ENCODE data around the gene DYRK4.
"Not testable (repeated sequence)": the region's sequence is repeated elsewhere in the genome, so short reads cannot be mapped to it uniquely, and the experiment has no call there.

The DYRK4 gene, protein sequence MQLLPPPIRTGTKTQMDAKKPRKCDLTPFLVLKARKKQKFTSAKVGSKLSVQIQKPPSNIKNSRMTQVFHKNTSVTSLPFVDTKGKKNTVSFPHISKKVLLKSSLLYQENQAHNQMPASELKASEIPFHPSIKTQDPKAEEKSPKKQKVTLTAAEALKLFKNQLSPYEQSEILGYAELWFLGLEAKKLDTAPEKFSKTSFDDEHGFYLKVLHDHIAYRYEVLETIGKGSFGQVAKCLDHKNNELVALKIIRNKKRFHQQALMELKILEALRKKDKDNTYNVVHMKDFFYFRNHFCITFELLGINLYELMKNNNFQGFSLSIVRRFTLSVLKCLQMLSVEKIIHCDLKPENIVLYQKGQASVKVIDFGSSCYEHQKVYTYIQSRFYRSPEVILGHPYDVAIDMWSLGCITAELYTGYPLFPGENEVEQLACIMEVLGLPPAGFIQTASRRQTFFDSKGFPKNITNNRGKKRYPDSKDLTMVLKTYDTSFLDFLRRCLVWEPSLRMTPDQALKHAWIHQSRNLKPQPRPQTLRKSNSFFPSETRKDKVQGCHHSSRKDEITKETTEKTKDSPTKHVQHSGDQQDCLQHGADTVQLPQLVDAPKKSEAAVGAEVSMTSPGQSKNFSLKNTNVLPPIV

DNA sequence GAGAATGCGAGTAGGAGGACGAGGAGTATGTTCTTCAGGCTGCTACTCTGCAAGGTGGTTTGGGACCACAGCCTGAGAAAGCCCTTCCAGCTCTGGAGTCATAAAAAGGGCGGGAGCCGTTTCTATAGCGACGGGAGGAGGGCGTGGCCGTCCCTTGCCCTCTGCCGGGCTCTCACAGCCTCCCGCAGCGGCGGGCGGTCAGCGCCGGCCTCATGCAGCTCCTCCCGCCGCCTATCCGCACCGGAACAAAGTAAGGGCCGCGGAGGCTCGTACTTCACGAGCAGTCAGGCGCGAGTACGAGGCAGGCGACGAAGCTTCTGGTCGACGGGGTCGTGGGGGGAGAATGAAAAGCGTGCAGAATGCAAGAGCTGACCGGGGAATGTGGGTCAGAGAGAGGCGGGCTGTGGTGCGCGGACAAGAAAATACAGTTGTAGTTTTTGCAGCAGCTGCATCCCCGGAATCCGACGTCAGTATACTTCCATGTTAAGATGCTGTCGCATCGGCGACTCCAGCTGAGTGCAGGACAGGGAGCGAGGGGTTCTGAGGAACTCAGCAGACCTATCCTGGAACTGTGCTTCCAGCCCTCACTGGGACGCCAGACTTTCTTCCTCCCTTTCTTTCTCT, at the start of gene DYRK4:
Gene DYRK4 (plus strand): TSS at position 175 of the 624 bp plus-strand sequence. CDS start 38 bp downstream, at position 213.
- DNase-seq = no peak

DNA sequence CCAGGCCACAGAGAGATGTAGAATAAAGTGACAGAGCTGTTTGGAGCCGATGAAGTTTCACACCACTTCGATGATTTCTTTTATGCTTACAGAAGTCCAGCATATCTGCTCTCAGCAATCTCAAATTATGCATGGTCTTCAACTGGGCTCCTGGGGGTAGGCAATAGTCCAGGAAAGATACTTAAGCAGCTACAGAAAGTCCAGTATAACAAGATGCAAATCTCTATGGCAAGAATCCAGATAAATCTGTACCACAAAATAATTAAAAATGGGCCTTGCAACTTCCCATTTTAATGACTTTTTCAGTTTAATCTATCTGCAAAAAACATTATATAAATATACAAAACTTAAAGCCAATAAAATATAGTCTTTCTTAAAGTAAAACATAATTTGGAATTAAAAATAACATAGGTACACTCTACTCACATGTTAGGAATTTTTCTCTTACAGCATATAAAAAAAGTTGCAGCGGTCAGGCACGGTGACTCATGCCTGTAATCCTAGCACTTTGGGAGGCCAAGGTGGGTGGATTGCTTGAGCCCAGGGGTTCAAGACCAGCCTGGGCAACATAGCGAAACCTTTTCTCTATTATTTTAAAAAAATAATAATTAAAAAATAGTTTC, 43.8 kb upstream of the DYRK4 start:
- DNase-seq = no peak

DNA sequence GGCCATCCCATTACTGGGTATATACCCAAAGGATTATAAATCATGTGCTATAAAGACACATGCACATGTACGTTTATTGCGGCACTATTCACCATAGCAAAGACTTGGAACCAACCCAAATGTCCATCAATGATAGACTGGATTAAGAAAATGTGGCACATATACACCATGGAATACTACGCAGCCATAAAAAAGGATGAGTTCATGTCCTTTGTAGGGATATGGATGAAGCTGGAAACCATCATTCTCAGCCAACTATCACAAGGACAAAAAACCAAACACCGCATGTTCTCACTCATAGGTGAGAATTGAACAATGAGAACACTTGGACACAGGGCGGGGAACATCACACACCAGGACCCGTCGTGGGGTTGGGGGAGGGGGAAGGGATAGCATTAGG, 38.6 kb upstream of the DYRK4 start:
- DNase-seq = not testable (repeated sequence)

DNA sequence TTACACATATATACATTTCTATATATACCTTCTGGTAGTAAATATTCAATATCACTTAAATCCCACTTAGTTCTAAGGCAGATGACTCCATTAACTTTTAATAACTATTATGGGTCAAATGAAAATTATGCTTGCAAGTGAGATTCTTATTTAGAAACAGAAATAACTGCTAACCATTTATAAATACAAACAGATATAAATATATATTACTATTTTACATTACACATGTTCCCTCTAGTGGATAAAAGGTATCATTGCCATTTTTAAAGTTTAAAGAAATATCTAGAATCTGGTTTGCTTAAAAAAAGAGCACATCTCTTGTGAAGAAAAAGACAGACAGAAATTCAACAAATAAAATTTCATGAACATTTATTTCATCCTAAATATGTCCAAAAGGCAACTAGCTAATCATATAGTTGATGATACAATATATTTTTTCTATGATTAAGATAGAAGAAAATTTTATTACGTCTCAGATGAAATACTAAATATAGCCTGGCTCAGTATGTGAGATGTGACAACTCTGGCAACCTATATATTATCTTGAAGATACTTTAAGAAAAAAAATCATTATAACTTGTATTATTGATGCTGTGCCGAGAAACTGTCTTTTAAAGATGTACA, 35.0 kb upstream of the DYRK4 start:
- DNase-seq = no peak

DNA sequence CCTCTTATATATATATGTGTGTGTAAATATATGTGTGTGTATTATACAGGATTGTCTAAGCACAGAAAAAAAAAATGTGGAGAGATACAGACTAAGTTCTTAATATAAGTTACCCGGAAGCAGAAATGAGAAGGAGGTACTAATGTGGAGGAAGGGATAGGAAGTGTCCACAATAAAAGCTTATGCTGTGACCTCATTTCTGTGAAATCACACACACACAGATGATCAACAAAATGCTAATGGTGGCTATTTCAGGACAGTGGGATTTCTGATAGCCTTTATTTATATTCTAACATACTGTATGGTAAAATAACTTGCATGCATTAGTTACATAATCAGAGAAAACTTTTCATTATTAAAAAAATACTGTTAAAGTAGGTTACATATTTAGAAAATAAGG, 31.8 kb upstream of the DYRK4 start:
- DNase-seq = no peak

DNA sequence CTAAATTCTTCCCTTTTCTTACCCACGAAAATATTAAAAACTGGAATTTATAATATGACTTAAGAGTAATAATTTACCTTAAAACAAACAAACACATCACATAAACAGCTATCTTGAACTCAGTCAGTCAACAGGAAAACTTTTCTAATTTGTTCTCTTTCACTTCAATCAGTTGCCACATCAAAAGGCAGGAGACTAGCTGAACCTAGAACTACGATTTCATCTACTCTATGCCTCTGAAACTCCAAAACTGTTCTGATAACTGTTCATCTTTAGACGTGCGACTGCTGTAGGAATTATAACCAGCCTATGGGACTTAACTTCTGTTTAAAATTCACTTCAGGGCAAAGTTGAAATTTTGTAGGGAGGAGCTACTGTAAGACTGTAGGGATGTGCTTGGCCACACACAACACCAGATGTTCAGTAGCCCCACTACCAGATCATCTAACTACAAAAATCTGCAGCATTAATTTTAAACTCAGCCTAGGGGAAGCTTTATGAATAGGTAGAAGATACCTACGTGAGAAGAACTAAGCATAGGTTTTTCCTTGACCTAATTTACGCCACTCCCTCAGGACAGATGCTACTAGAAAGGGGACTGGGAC, 30.9 kb upstream of the DYRK4 start:
- no peak for DNase-seq

DNA sequence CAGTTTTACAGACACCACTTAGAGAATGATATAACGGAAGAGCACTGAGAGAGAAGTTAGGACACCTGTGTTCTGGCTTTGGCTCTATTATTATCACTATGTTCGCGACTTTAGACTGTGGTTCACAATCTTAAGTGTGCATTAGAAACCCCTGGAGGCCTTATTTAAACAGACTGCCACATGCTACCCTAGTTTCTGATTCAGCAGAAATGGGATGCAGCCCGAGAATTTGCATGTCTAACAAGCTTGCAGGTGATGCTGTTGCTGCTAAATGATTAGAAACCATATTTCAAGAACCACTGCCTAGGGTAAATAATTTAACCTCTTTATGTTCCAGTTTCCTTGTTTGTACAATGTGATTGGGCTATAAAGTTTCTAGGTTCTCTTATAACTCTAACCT, 26.9 kb upstream of the DYRK4 start:
- no peak for DNase-seq

DNA sequence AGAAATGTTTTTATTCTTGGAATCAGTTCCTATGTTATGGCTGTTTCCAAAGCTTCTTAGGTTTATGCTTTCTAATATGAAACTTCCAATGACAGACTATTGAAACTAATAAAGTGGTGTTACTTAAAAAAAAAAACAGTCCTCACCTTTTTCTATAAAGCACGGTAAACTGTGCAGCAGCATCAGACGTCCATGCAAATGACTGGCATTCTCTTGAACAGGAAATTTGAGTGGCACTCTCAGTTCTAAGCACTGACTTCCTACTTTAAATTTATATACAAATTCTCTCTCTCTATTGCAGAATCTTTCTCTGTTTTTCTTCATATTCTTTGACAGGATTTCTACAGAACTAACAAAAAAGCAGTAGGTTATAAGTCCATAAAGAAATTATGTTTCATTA, 26.1 kb upstream of the DYRK4 start:
- DNase-seq = no peak

DNA sequence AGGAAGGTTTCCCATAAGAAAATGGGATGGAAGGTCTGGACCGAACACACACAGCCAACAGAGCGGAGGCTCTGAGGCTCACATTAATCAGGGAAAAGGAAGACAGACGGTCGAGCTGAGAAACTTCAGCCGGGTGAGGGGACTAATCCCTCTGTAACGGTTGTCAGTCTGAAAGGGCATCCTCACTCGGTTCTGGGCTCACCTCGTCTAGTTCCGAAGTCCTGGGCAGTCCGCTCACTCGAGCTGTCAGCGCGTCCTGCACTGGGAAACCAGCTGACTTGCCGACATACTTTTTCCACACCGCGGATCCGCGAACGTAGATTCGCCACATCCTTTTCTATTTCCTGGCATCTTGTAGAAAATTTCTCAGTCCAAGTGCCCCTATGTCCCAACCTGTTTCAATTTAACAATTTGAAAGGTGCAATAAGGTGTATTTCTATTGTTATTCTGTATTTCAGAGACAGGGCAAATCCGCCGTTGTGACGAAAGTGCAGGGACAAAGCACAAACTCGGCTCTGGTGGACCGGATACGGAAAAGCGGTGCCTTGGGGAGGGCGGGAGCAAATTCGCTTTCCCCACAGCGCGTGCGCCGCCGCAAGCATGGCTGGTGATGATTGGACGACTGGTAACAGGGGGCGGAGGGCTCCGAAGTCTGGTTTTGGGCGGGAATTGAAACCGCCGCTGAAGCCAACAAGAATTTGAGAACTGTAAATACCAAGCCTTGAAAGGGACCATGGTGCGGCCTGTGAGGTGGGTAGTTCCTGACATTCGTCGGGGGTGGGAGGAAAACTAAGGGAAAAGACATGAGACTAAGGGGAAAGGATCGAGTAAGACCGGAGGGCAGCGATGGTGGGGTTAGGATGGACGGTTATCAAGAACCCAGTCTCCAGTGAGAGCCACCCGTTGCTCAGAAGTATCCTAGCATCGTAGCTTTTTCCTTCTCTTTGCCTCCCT, 23.5 kb upstream of the DYRK4 start, which contains the start of gene RAD51AP1:
Gene RAD51AP1 (plus strand): TSS at position 684 of the 954 bp plus-strand sequence. CDS start 50 bp downstream, at position 734.
- DNase-seq = peak; percentile 92

DNA sequence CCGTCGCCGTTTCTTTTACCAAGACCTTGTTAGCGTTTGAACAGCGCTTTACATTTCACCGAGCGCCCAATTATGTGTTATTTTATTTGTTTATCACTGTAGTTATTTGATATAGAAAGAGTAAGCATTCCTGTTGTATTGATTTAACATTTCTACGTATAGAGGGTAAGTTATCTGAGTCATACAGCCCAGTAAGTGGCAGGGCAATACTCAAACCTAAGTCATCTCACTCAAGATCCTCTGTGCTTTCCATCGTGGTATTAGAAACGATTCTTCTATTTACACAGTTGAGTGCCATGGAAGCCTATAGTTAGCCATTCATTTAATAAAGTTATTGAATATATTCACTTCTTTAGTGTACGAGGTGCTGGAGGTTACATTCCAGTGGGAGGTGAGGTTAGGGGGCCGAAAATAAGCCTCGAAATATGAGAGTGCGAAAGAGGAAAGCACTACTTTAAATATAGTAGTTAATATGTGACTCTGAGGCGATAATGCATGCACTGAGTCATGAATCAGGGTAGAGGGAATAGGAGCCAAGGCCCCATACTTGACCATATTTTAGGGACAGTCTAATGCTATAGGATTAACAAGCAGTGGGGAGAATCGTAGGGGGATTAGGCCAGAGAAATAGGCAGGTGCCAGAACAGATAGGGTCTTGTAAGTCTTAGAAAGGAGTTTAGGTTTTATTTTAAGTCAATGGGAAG, 22.7 kb upstream of the DYRK4 start:
- DNase-seq = no peak

DNA sequence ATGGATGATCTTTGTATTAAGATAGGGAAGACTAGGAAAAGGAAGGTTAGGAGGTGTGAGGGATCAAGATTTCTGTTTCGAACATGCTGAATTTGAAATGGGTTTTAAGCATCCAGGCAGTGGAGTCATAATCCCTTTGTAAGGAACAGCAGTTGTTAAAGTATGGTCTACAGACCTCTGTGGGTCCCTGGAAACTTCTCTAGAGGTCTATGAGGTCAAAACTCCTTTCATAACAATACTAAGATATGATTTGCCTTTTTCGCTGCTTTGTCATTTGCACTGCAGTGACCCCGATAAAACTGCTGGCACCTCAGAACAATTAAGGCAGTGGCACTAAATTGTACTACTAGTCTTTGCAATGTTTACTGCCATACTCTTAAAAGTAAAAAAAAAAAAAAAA, 21.8 kb upstream of the DYRK4 start:
- no peak for DNase-seq

DNA sequence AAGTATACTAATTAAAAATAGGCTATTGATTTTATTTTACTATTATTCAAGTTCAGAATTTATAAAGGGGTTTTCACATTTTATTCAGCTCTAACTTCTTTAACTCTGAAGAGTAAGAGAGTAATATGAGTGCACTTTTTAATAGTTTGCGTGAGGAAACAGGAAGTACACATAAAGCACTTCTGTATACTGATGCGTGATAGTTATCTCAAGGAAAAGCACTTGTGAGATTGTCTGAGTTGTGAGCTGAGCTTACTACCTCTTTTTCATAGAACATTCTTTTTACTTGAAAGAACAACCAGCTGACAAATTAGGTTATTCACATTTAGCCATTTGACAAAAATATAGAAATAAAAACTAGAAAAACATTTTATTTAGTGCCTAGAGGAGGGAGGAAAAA, 21.4 kb upstream of the DYRK4 start:
- no peak for DNase-seq

DNA sequence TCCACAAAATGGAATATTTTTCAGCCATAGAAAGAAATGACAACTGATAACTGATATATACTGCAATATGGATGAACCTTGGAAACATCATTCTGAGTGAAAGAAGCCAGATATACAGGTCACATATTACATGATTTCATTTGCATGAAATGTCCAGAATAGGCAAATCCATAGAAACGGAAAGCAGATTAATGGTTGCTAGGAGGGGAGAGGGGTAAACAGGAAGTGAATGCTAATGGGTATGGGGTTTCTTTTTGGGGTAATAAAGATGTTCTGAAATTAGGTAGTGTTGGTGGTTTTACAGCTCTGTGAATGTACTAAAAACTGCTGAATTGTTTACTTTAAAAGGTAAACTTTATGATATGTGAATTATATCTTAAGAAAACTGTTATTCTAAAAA, 16.8 kb upstream of the DYRK4 start:
- DNase-seq = no peak

DNA sequence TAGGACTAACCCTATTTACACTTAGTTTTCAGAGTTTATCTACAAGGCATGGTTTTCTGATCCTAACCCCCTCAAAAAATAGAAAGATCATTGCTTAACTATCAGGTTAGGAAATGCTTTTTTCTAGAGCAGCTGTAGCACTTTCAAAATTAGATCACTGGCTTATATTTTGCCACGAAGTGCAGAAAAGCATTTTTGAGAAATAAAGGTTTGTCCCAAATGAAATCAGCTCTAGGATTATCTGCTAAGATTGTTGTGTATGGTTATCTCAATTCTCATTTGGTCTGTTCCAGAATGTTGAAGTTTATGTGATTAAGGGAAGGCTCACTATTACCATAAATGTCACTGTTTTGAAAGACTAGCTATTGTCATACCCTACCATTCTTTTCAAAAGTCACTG, 9.8 kb upstream of the DYRK4 start:
- DNase-seq = no peak

DNA sequence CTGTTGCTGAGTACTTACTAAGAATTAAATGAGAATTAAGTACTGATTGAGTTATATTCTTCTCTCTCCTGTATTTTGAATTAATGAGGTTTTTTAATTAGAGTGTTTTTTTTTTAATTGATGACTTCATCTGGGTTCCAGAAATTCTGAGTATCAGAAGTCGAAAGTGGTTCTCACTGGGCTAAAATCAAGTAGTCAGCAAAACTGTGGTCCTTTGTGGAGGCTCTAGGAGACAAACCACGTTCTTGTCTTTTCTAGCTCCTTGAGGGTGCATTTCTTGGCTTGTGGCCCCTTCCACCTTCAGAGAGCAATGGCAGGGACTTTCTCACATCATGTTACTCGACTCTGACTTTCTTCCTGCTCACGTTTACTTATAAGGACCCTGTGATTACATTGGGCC, 8.1 kb upstream of the DYRK4 start:
- no peak for DNase-seq

DNA sequence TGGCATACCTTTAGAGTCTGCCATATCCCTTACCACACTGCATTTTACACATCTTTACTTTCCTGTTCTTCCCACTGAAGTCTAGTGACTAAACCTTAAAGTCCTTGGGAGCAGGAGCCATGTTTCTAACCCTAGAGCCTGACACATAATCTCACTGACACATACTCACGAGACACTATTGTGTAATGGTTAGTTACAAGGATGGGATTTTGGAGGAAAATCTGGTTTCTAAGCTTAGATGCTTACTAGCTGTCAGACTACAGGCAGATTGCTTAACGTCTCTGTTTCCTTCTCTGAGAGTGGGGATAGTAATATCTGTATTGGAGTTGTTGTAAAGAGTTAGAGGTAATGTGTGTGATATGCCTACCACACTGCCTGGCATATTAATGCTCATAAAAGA, 6.2 kb upstream of the DYRK4 start:
- no peak for DNase-seq

DNA sequence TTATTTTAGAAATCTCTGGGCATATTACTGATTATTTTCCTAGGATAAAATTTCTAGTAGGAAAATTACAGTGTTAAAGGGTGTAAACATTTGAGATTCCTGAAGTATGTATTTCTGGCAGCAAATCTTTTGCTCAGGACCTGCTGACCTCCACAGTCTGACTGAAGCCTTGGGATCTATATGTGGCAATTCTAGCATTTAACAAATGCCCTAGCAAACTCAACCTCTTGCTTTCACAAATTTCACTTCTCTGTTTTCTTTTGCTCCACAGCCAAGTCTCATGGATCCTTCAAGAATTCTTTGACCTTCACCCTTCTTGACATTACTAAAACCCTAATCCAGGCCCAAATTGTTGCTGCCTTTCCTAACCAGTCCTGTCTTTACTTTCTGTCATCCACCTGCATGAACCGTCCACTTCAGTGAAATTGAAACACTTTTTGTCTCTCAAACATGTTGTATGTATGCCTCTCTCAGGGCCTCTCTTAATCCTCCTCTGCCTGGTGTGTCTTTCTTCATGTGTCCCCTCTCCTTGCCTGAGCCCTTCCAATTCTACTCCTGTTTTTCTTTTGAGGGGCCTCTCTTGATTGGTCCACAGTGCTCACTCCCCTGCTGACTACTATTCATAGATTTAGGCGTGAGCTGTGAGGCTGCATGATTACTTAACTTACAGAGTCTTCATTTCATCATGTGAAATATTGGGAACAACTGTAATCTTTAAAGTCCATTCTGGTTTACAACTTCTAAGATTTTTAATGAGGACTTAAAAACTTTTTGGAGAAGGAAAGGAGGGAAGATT, 5.1 kb upstream of the DYRK4 start:
- DNase-seq = no peak

DNA sequence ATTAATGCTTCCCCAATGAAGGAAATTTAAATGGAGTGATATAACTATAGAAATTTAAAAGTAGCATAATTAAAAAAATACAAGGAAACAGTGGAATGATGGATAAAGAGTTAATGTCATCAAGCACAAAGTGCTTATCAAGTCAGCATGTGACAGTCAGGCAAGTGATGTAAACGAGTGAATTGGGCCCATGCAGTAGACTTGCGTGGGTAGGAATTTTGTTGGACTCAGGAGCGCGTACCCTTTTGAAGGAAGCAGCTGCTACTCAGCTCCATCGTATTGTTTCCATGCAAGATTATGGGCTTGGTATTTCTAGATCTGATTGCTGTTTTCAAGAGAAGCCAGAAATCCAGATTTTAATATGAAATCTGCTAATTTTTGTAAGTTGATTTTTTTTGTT, 4.4 kb upstream of the DYRK4 start:
- DNase-seq = no peak

DNA sequence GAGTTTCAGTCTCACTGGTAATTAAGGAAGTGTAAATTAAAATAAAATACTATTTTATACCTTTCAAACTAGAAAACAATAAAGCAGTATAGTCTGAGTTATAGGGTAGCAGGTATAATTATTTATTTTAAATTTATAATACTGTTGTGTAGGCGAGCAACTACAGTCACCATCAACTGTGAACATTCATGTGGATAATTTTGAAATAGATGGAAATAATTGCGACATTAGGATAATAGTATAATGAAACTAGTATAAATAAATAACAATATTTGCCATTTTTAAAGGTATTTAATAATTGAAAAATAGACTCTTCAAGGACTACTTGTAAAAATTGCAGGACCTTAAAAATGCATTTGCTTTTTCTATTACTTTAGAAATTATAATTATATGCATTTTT, 3.8 kb upstream of the DYRK4 start:
- DNase-seq = no peak

DNA sequence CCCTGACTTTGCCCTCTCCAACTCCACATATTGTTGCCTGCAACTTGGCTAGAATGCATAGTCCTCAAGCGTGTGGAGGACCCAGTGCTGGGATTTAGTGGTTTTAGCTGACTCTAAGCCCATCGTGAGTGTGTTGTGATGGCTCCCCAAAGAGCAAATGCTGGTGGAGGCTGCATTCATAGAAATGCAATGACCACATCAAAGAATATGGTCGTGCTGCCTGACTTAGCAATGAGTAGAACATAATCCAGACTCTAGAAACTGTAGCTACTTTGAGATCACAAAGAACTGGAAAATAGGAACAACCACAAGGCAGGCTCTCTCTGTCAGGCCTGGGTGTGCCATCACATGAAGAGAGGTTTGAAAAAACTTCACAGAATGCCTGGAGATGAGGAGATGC, 1.3 kb downstream of the DYRK4 start:
- no peak for DNase-seq

Data from NCI-H1092 (cell line).